Measurements from ENCODE around the gene LRRC3B.

LRRC3B gene

DNA sequence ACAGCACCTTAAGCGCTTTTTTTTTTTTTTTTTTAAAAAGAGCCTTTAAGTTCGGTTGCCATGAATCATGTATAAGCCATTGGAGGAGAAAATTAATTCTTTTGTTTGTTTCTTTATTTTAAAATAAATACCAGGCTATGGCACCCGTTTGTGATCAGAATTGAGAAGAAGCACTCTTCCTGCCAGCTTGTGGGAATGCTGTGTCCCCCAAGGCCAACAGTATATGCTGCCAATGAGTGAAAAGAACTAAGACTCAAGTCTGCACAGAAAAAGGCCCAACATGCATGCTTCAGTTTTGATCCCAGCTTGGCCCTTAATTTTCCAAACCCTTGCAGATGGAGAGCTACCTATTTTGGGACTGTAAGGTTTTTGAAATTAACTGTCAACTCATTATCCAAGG, 90.5 kb downstream of the LRRC3B start:
- no peak for DNase-seq

DNA sequence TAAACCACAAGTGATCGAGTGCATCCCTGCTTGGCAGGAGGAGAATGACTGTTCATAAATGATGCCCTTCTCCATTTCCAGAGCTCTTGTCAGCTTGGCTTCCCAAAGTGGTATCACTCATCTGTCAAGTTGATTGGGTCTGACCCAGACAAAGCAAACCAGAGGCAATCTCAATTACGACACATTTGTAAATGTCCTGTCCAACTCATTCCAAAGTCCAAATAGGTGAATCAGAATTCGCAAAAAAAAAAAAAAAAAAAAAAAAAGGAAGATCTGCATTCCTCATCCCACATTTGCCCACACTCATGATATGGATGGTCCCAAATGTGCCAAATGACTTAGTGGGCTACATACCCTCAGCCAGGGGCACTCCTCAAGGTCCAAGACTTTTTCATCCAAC, 91.9 kb downstream of the LRRC3B start:
- DNase-seq = no peak

DNA sequence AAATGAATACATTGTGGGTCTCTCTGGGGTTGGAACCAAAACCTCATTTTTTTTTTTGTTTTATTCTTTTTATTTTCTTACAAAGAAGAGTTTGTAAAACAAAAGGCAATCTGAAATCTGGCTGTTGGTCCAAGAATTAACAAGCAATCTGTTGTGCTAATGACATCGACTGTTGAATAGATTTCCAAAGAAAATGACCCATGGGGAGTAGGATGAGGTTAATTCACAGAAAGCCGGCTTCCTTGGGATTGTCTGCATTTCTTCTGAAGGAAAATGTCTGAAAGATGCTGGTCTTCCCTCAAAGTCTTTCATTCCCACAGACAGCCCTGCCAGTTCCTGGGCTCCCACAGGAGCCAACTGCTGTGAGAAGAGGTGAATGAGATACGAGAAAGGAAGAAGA, 92.9 kb downstream of the LRRC3B start:
- no peak for DNase-seq

DNA sequence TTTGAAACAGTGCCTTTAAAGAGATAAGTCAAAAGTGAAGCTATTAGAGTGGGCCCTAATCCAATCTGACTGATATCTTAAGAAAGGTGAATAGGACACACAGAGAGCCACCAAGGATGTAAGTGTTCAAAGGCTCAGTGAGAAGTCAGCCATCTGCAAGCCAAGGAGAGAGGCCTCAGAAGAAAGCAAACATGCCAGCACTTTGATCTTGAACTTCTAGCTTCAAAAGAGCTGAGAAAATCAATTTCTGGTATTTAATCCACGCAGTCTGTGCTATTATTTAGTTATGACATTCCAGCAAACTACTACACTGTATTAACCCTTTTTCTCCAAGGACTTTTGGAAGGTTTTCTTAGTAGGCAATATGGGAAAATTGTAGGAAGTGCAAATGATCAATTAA, 95.7 kb downstream of the LRRC3B start:
- DNase-seq = no peak

DNA sequence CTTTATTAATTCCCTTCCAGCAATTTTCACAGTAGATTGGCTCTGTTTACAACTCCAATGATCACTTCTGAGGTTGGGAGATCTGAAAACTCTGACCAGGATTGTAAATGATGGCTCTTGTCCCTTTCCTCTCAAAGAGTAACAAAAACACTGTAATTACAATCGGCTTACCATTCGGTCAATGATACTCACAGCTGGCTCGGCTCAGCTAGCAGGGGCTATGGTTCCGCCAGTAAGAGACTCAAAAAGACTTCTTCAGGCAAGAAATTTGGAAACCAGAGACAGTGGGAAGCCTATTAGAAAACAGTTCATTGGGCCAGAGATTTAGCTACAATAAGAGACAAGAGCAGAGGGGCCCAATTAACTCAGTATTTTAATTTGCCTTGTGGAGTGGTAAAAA, 96.6 kb downstream of the LRRC3B start:
- no peak for DNase-seq

DNA sequence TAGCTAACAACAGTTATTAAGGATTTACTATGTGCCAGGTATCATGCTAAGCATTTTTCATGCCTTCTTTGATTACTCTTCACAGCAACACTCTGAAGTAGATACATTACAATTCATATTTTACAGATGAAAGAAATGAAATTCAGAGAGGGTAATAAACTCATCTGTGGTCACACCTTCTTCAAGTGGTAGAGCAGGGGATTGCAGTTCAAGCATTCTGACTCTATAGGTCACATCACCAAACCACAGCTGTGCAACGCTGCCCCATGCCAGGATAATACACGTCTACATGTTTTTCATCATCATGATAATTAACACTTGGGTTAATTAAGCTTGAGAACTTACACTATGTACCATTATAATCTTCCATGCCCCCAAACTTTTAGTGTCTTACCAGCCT, 98.5 kb downstream of the LRRC3B start:
- DNase-seq = no peak

DNA sequence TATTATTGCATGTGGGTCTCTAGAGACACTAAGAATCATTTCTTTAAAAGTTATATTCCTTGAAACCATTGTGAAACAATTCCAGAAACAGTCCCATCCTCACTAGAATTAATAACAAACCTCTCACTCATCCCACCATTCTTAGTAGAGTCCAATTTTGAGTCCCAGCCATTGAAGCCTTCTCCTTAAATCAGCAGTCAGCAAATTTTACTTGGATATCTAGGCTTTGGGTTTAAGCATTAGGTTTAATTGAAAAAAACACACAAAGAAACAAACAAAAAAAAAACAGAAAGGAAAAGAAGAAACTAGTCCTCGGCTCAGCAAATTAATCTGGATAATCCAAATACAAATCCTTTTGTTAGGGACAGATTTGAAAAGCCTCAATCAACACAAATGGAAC, 109.3 kb downstream of the LRRC3B start:
- no peak for DNase-seq

DNA sequence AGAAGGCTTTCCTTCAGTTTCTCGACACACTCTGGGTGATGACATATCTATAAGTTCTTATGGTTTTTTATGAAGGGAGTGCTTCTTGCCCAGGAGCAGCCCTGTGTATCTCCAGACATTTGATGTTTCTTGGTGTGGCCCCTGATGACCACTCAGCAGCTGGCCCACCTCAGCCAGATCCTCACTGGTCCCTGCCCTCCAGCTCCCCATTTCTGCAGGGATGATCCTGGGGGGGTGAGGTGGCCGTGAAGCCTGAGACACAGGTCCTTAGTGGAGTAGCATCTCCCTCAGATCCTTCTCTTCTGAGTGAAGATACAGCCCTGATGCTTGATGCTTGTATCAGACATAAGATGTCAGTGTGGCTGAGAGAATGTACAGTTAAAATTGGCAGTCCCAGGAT, 127.7 kb downstream of the LRRC3B start:
- DNase-seq = no peak

DNA sequence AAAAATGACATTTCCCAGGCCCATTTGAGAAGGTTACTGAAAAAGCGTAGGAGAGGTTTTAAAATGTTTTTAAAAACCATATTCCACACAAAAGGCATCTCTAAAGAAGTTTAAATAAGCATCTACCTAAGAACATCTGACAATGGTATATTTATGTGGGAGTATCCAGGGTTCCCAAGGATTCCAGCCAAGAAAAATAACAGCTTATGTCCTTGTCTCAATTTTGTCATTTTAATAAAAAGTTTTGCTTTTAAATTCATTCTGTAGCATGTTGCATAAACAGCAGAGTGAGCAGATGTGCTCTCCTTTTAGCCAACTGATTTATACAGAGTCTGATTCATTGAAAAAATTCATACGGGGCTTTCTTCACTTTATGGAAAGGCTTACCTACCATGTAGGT, 129.9 kb downstream of the LRRC3B start:
- no peak for DNase-seq

DNA sequence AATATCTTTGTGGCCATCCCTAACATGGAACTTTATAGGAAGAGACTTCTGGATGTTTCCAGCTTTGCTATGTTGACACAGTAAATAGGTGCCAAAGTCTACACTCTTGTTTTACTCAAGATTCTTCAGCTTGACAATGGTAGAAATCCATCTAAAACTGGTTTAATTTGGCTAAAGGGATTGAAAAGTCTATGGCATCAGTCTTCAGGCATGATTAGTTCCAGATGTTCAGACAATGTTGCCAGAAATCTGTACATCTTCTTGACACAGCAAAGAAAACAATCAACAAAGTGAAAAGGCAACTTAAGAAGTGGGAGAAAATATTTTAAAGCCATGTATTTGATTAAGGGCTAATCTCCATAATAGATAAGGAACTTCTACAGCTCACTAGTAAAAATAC, 130.5 kb downstream of the LRRC3B start:
- DNase-seq = no peak

DNA sequence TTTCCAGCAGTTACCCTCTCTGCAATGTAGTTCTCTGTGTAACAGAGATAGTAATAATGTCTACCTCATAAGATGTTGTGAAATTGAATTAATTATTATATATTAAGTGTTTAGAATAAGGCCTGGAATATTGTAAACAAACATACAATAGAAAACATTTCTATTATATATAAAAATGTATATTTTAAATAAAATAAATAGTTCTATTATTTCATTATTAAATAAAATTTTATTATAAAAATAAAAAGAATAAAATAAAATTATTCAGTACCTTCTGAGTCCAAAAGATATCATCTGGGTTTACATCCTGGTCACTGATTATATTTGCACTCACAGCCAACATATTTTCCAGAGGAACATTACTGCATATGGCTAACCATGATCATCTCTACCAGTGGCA, 135.4 kb downstream of the LRRC3B start:
- no peak for DNase-seq
